Measurements from ENCODE around the gene SLX4IP.

The SLX4IP gene

GRCh38 chr20:10497283-10497682 is 62.2 kb downstream of the SLX4IP start:
- TF ChIP-seq CTCF (IDR thresholded peaks at IDR 0.05): no peak
- Histone ChIP-seq H3K4me1 (peaks cover 0 to 3% (median 0%) of the 10 kb centered on the region in 4 donors), H3K27me3 (no peaks in the 10 kb centered on the region), H3K27ac (no peak overlapping the region), H3K4me3 (no peak overlapping the region), H3K36me3 (no peaks in the 10 kb centered on the region), H3K9me3 (no peaks in the 10 kb centered on the region)
- DNase-seq: no peak
- intact Hi-C loops (cut with DNase I; ENCODE audit: low total_unique reads): no loop called here

- Histone ChIP-seq H3K27ac (no peak overlapping the region), H3K4me3 (no peak overlapping the region), H3K36me3 (no peaks in the 10 kb centered on the region), H3K9me3 (no peaks in the 10 kb centered on the region), H3K27me3 (no peaks in the 10 kb centered on the region), H3K4me1 (peaks cover 0 to 5% (median 0%) of the 10 kb centered on the region in 4 donors)
- intact Hi-C loops (cut with DNase I; ENCODE audit: low total_unique reads): no loop called here
- no peak for TF ChIP-seq CTCF (IDR thresholded peaks at IDR 0.05)
- no peak for DNase-seq
Measured at GRCh38 chr20:10497791-10498190, 62.7 kb downstream of the SLX4IP start.

GRCh38 chr20:10498200-10498599 is 63.1 kb downstream of the SLX4IP start:
- no peak for DNase-seq
- no peak overlapping the region for H3K27ac ChIP-seq

GRCh38 chr20:10501402-10501801 is 66.3 kb downstream of the SLX4IP start:
- Histone ChIP-seq H3K27ac (no peak overlapping the region), H3K4me3 (no peak overlapping the region), H3K9me3 (no peaks in the 10 kb centered on the region), H3K27me3 (no peaks in the 10 kb centered on the region), H3K4me1 (peaks cover 0 to 36% (median 22%) of the 10 kb centered on the region in 4 donors), H3K36me3 (no peaks in the 10 kb centered on the region)
- DNase-seq: no peak
- TF ChIP-seq CTCF (IDR thresholded peaks at IDR 0.05): no peak
- intact Hi-C loops (cut with DNase I; ENCODE audit: low total_unique reads): no loop called here

More at GRCh38 chr20:10498200-10498599, 63.1 kb downstream of the SLX4IP start:
- H3K4me3 ChIP-seq: no peak overlapping the region
- intact Hi-C loops (cut with DNase I; ENCODE audit: low total_unique reads): no loop called here
- H3K36me3 ChIP-seq: no peaks in the 10 kb centered on the region
- no peaks in the 10 kb centered on the region for H3K9me3 ChIP-seq
- peaks cover 0 to 7% (median 0%) of the 10 kb centered on the region in 4 donors for H3K4me1 ChIP-seq
- H3K27me3 ChIP-seq: no peaks in the 10 kb centered on the region
- no peak for TF ChIP-seq CTCF (IDR thresholded peaks at IDR 0.05)

- H3K27ac ChIP-seq: no peak overlapping the region
- DNase-seq: no peak
- intact Hi-C loops (cut with DNase I; ENCODE audit: low total_unique reads): no loop called here
- H3K4me3 ChIP-seq: no peak overlapping the region
- TF ChIP-seq CTCF (IDR thresholded peaks at IDR 0.05): no peak
- H3K36me3 ChIP-seq: no peaks in the 10 kb centered on the region
- H3K27me3 ChIP-seq: no peaks in the 10 kb centered on the region
- peaks cover 0 to 43% (median 29%) of the 10 kb centered on the region in 4 donors for H3K4me1 ChIP-seq
- no peaks in the 10 kb centered on the region for H3K9me3 ChIP-seq
Measured at GRCh38 chr20:10502098-10502526, 67.0 kb downstream of the SLX4IP start.

- no peak overlapping the region for H3K4me3 ChIP-seq
- intact Hi-C loops (cut with DNase I; ENCODE audit: low total_unique reads): no loop called here
- DNase-seq: no peak
- H3K4me1 ChIP-seq: peaks cover 0 to 68% (median 53%) of the 10 kb centered on the region in 4 donors
- H3K27me3 ChIP-seq: no peaks in the 10 kb centered on the region
- no peaks in the 10 kb centered on the region for H3K36me3 ChIP-seq
- no peaks in the 10 kb centered on the region for H3K9me3 ChIP-seq
- TF ChIP-seq CTCF (IDR thresholded peaks at IDR 0.05): no peak
- H3K27ac ChIP-seq: peak overlapping the region; percentile 76 to 89
Measured at GRCh38 chr20:10504608-10504993, 69.5 kb downstream of the SLX4IP start.
